ENCODE data around the gene SPNS2. TPM values are rescaled to one million over a fixed set of nuclear protein-coding genes. Genes with fewer than 3 reads are reported as not detected.

The SPNS2 gene
- total RNA-seq, 1 experiment from 2014 or later = not detected

DNA sequence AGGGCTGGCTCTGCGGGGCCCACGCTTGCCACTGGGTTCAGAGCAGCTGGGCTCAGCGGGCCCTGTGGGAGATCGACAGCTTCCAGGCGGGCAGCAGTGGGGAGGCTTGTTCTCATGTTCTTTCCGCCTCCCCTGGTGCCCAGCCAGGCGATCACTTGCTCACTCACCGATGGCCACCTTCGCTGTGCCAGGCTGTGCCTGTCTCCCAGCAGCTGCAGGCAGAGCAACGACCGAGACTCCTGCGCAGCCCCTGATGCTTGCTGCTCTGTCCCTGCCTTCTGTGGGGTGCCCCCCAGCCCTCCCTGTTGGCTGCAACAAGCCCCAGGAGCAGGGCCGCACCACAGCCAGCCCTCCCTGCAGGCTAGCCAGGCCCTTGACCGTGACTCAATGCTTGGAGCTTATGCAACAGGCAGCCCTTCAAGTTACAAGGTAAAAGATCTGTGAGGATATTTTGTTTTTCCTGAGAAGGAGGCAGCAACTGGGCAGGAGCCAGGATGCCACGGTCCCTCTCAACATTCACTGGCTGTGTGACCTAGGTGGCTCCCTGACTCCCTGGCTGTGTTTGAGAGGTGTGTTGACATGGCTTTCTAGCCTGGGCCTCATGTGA is 9.6 kb upstream of the SPNS2 start:
- Mint-ChIP-seq H3K27me3 (ENCODE audit: insufficient read depth, unreplicated experiment) (no peaks in the 10 kb centered on the region), H3K36me3 (ENCODE audit: insufficient read depth, unreplicated experiment) (no peaks in the 10 kb centered on the region), H3K27ac (ENCODE audit: low read depth, unreplicated experiment) (no peak overlapping the region), H3K9me3 (ENCODE audit: unreplicated experiment) (no peaks in the 10 kb centered on the region), H3K4me3 (ENCODE audit: unreplicated experiment) (no peak overlapping the region), H3K4me1 (ENCODE audit: insufficient read depth, unreplicated experiment) (peaks cover 18% of the 10 kb centered on the region)
- CTCF ChIA-PET = interaction anchor here (1.1 kb wide), 1 partner anchor 68 kb away, joined by 4 read pairs; no protein-coding TSS in a partner anchor
- no peak for TF ChIP-seq CTCF (IDR thresholded peaks at IDR 0.05; ENCODE audit: unreplicated experiment)
- DNase-seq (ENCODE audit: unreplicated experiment) = peak; percentile 21
- POLR2A ChIA-PET = no interaction called here
- intact Hi-C loops (cut with micrococcal nuclease) = no loop called here
- BruUV-seq (replicated peaks) = no TSS peak

DNA sequence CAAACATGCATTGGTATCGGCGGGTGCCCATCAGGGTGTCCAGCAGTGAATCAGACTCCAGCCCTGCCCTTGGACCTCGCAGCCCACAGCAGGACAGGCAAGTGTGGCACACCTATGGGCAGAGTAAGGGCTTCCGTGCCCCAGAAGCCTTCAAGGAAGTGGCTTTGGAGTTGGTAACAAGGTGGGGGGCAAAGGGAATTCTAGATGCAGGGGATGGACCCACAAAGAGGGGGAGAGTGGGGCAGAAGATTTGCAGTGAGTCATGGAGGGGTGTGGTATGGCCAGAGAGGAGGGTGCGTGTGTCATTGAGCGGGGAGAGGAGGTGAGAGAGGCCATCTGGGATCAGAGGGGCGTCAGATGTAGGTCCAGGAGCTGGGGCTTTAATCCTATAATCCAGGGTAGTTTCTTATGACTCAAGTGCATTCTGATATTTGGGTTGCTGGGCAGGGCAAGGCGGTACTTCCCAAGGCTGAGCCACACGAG is 8.5 kb upstream of the SPNS2 start:
- H3K4me3 Mint-ChIP-seq (ENCODE audit: unreplicated experiment) = no peak overlapping the region
- peaks cover 18% of the 10 kb centered on the region for H3K4me1 Mint-ChIP-seq (ENCODE audit: insufficient read depth, unreplicated experiment)
- H3K9me3 Mint-ChIP-seq (ENCODE audit: unreplicated experiment) = no peaks in the 10 kb centered on the region
- ChIA-PET POLR2A (interaction anchor here (1.2 kb wide), 1 partner anchor 31 kb away, joined by 3 read pairs; no protein-coding TSS in a partner anchor), CTCF (interaction anchor here (1.1 kb wide), 1 partner anchor 69 kb away, joined by 4 read pairs; no protein-coding TSS in a partner anchor)
- no peak for DNase-seq (ENCODE audit: unreplicated experiment)
- no peak overlapping the region for H3K27ac Mint-ChIP-seq (ENCODE audit: low read depth, unreplicated experiment)
- H3K36me3 Mint-ChIP-seq (ENCODE audit: insufficient read depth, unreplicated experiment) = no peaks in the 10 kb centered on the region
- H3K27me3 Mint-ChIP-seq (ENCODE audit: insufficient read depth, unreplicated experiment) = no peaks in the 10 kb centered on the region
- intact Hi-C loops (cut with micrococcal nuclease) = no loop called here
- BruUV-seq (replicated peaks) = no TSS peak
- TF ChIP-seq CTCF (IDR thresholded peaks at IDR 0.05; ENCODE audit: unreplicated experiment) = no peak

DNA sequence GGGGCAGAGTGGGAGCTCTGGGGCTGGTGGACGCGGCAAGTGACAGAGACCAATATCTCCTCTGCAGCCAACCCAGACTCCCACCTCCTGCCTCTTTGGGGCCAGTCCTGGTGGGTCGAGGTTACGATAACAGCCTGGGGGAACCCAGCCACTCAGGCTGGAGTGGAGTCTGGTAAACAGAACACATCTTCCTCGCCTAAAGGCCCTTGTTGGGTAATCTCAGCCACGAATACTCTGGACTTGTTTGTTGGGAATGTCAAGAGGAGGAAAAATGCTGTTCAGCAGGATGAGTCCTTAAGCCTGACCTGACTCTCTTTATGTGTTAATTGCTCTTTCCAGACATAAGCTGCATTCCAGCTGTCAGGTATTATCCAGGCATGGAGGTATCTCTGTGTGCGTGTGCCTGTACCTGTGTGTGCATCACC is 8.0 kb upstream of the SPNS2 start:
- no peaks in the 10 kb centered on the region for H3K9me3 Mint-ChIP-seq (ENCODE audit: unreplicated experiment)
- no TSS peak for BruUV-seq (replicated peaks)
- POLR2A ChIA-PET = interaction anchor here (1.2 kb wide), 1 partner anchor 31 kb away, joined by 3 read pairs; no protein-coding TSS in a partner anchor
- no peaks in the 10 kb centered on the region for H3K27me3 Mint-ChIP-seq (ENCODE audit: insufficient read depth, unreplicated experiment)
- no peak for TF ChIP-seq CTCF (IDR thresholded peaks at IDR 0.05; ENCODE audit: unreplicated experiment)
- H3K27ac Mint-ChIP-seq (ENCODE audit: low read depth, unreplicated experiment) = no peak overlapping the region
- peaks cover 18% of the 10 kb centered on the region for H3K4me1 Mint-ChIP-seq (ENCODE audit: insufficient read depth, unreplicated experiment)
- no peaks in the 10 kb centered on the region for H3K36me3 Mint-ChIP-seq (ENCODE audit: insufficient read depth, unreplicated experiment)
- no peak for DNase-seq (ENCODE audit: unreplicated experiment)
- intact Hi-C loops (cut with micrococcal nuclease) = no loop called here
- no peak overlapping the region for H3K4me3 Mint-ChIP-seq (ENCODE audit: unreplicated experiment)
- CTCF ChIA-PET = no interaction called here

- no peak overlapping the region for H3K27ac Mint-ChIP-seq (ENCODE audit: low read depth, unreplicated experiment)
- peaks cover 26% of the 10 kb centered on the region for H3K4me1 Mint-ChIP-seq (ENCODE audit: insufficient read depth, unreplicated experiment)
- TF ChIP-seq CTCF (IDR thresholded peaks at IDR 0.05; ENCODE audit: unreplicated experiment) = no peak
- intact Hi-C loops (cut with micrococcal nuclease) = no loop called here
- no TSS peak for BruUV-seq (replicated peaks)
- POLR2A ChIA-PET = interaction anchor here (1.1 kb wide), 1 partner anchor 23 kb away, joined by 3 read pairs; no protein-coding TSS in a partner anchor
- H3K27me3 Mint-ChIP-seq (ENCODE audit: insufficient read depth, unreplicated experiment) = peaks cover 13% of the 10 kb centered on the region
- peaks cover 5% of the 10 kb centered on the region for H3K36me3 Mint-ChIP-seq (ENCODE audit: insufficient read depth, unreplicated experiment)
- peak; percentile 43 for DNase-seq (ENCODE audit: unreplicated experiment)
- H3K9me3 Mint-ChIP-seq (ENCODE audit: unreplicated experiment) = no peaks in the 10 kb centered on the region
- CTCF ChIA-PET = interaction anchor here (0.8 kb wide), 1 partner anchor 72 kb away, joined by 4 read pairs; no protein-coding TSS in a partner anchor
- no peak overlapping the region for H3K4me3 Mint-ChIP-seq (ENCODE audit: unreplicated experiment)
These were observed 5.7 kb upstream of the SPNS2 start for GRCh38 chr17:4492721-4493561.
